ENCODE results near the gene RALB. TPM values are rescaled to one million over a fixed set of nuclear protein-coding genes. Genes with fewer than 3 reads are reported as not detected.

Gene RALB
- total RNA-seq, 1 experiment from 2014 or later, result 40.2 TPM

DNA sequence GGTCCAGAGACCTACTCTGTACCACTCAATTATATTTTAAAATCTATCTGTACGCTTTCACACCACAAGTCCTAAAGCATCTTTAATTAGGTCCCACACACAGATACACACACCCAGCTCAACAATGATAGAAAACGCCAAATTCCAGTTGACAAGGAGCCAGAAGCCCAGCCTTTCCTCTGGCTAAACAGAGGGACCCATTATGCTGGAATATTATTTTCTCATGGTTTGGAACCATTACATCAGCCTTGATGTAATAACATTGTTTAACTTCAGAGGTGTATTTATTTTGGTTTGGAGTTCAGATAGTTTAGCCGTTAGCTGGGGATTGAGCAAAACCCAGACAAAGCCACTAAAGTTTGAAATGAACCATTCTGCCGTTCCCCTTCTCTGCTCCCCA is 79.3 kb downstream of the RALB start:
- H3K36me3 Mint-ChIP-seq (ENCODE audit: insufficient read depth, unreplicated experiment), result no peaks in the 10 kb centered on the region
- BruUV-seq (replicated peaks), result no TSS peak
- H3K27me3 Mint-ChIP-seq (ENCODE audit: unreplicated experiment), result peaks cover 99% of the 10 kb centered on the region
- TF ChIP-seq, protein P1, sequence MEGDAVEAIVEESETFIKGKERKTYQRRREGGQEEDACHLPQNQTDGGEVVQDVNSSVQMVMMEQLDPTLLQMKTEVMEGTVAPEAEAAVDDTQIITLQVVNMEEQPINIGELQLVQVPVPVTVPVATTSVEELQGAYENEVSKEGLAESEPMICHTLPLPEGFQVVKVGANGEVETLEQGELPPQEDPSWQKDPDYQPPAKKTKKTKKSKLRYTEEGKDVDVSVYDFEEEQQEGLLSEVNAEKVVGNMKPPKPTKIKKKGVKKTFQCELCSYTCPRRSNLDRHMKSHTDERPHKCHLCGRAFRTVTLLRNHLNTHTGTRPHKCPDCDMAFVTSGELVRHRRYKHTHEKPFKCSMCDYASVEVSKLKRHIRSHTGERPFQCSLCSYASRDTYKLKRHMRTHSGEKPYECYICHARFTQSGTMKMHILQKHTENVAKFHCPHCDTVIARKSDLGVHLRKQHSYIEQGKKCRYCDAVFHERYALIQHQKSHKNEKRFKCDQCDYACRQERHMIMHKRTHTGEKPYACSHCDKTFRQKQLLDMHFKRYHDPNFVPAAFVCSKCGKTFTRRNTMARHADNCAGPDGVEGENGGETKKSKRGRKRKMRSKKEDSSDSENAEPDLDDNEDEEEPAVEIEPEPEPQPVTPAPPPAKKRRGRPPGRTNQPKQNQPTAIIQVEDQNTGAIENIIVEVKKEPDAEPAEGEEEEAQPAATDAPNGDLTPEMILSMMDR (IDR thresholded peaks at IDR 0.05; ENCODE audit: unreplicated experiment), result no peak
- H3K4me1 Mint-ChIP-seq (ENCODE audit: low read depth, unreplicated experiment), result no peaks in the 10 kb centered on the region
- no peak for DNase-seq
- no peak overlapping the region for H3K4me3 Mint-ChIP-seq (ENCODE audit: low read depth, unreplicated experiment)
- CTCF ChIA-PET, result interaction anchor here (1.0 kb wide), 1 partner anchor 11 kb away, joined by 3 read pairs; no protein-coding TSS in a partner anchor
- no peak overlapping the region for H3K27ac Mint-ChIP-seq (ENCODE audit: unreplicated experiment)
- intact Hi-C loops (cut with micrococcal nuclease; ENCODE audit: unreplicated experiment), result no loop called here
- H3K9me3 Mint-ChIP-seq (ENCODE audit: low read depth, unreplicated experiment), result peaks cover 3% of the 10 kb centered on the region

DNA sequence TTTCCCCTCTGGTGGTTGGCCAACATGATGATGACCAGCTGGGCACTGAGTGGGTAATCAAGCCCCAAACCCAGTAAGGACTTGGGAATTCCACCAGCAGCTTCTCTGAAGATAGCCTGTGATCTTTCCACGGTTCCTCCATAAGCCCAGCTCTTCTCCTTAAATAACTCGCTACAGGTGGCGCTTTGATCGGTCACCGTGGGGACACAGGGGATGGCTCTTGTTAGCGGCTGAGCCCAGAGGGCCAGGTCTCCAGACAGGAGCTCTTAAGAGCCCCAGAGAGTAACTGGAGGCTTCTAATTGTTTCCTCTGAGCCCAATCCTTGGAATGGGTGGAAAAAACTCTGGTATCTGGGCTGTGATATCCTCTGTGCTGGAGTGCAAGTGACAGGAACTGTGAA is 79.7 kb downstream of the RALB start:
- no peak for DNase-seq
- Mint-ChIP-seq H3K27me3 (ENCODE audit: unreplicated experiment) (peaks cover 99% of the 10 kb centered on the region), H3K4me1 (ENCODE audit: low read depth, unreplicated experiment) (no peaks in the 10 kb centered on the region), H3K36me3 (ENCODE audit: insufficient read depth, unreplicated experiment) (no peaks in the 10 kb centered on the region), H3K4me3 (ENCODE audit: low read depth, unreplicated experiment) (no peak overlapping the region), H3K27ac (ENCODE audit: unreplicated experiment) (no peak overlapping the region), H3K9me3 (ENCODE audit: low read depth, unreplicated experiment) (peaks cover 3% of the 10 kb centered on the region)
- TF ChIP-seq, protein P1 (IDR thresholded peaks at IDR 0.05; ENCODE audit: unreplicated experiment), result no peak
- intact Hi-C loops (cut with micrococcal nuclease; ENCODE audit: unreplicated experiment), result no loop called here
- CTCF ChIA-PET, result interaction anchor here (0.6 to 1.0 kb wide), 2 partner anchors 11 to 477 kb away, joined by 3 to 7 read pairs; no protein-coding TSS in a partner anchor
- BruUV-seq (replicated peaks), result no TSS peak

DNA sequence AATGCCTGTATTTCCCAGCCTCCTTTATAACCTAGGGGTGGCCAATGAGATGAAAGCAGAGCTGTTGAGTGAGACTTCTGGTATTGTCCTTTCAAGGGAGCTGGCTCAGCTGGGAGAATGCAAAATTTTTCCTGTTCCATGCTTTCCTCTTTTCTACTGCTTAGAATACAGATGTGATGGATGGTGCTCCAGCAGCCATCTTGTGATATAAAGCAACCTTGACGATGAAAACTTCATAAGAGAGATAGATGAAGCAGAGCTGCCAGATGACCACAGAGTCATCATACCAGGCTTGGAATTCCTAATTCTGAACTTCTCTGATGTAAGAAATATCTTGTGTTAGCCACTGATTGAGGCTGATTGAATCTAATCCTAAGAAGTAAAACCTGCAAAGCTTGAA is 81.4 kb downstream of the RALB start:
- peaks cover 99% of the 10 kb centered on the region for H3K27me3 Mint-ChIP-seq (ENCODE audit: unreplicated experiment)
- no peak for DNase-seq
- intact Hi-C loops (cut with micrococcal nuclease; ENCODE audit: unreplicated experiment), result no loop called here
- H3K4me1 Mint-ChIP-seq (ENCODE audit: low read depth, unreplicated experiment), result no peaks in the 10 kb centered on the region
- no TSS peak for BruUV-seq (replicated peaks)
- H3K4me3 Mint-ChIP-seq (ENCODE audit: low read depth, unreplicated experiment), result no peak overlapping the region
- TF ChIP-seq, protein P1 (IDR thresholded peaks at IDR 0.05; ENCODE audit: unreplicated experiment), result no peak
- CTCF ChIA-PET, result interaction anchor here (0.5 kb wide), 1 partner anchor 22 kb away, joined by 3 read pairs; no protein-coding TSS in a partner anchor
- peaks cover 3% of the 10 kb centered on the region for H3K9me3 Mint-ChIP-seq (ENCODE audit: low read depth, unreplicated experiment)
- no peak overlapping the region for H3K27ac Mint-ChIP-seq (ENCODE audit: unreplicated experiment)
- no peaks in the 10 kb centered on the region for H3K36me3 Mint-ChIP-seq (ENCODE audit: insufficient read depth, unreplicated experiment)

DNA sequence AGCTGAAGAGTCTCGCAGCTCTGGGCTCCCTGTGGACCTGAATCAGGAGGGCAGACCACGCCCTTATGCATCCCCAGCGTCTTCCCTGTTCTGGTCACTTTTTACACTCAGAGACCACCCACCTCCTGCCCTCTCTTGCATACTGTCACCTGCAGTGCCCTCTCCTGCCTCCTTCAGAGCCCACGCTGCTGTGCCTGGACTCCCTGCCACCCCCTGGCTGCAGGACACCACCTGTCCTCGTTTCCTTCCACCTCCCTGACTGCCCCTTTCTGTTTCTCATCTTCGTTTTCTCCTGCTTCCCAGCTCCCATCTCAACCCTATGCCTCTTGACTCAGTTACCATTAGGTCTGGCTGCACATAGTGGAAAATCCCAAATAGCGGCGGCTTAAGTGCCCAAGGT is 84.1 kb downstream of the RALB start:
- CTCF ChIA-PET, result interaction anchor here (0.9 kb wide), 1 partner anchor 23 kb away, joined by 3 read pairs; no protein-coding TSS in a partner anchor

More for the DNA sequence above, 84.1 kb downstream of the RALB start:
- DNase-seq, result no peak
- peaks cover 76% of the 10 kb centered on the region for H3K27me3 Mint-ChIP-seq (ENCODE audit: unreplicated experiment)
- H3K4me3 Mint-ChIP-seq (ENCODE audit: low read depth, unreplicated experiment), result no peak overlapping the region
- no peak overlapping the region for H3K27ac Mint-ChIP-seq (ENCODE audit: unreplicated experiment)
- intact Hi-C loops (cut with micrococcal nuclease; ENCODE audit: unreplicated experiment), result no loop called here
- H3K4me1 Mint-ChIP-seq (ENCODE audit: low read depth, unreplicated experiment), result no peaks in the 10 kb centered on the region
- no TSS peak for BruUV-seq (replicated peaks)
- H3K9me3 Mint-ChIP-seq (ENCODE audit: low read depth, unreplicated experiment), result peaks cover 3% of the 10 kb centered on the region
- TF ChIP-seq, protein P1 (IDR thresholded peaks at IDR 0.05; ENCODE audit: unreplicated experiment), result no peak
- H3K36me3 Mint-ChIP-seq (ENCODE audit: insufficient read depth, unreplicated experiment), result no peaks in the 10 kb centered on the region
